NOMO-1 treated with dmso at 0.1 percent for 144 hours (cell line): ENCODE results near the gene CIC.
"Not testable (repeated sequence)": the region's sequence is repeated elsewhere in the genome, so short reads cannot be mapped to it uniquely, and the experiment has no call there.

ENCODE experiments used
- DNase-seq: peaks from one replicate; lab custom pipeline; 2025; ENCODE audit not compliant: unreplicated experiment; lab: John Stamatoyannopoulos, UW

CIC gene

DNA sequence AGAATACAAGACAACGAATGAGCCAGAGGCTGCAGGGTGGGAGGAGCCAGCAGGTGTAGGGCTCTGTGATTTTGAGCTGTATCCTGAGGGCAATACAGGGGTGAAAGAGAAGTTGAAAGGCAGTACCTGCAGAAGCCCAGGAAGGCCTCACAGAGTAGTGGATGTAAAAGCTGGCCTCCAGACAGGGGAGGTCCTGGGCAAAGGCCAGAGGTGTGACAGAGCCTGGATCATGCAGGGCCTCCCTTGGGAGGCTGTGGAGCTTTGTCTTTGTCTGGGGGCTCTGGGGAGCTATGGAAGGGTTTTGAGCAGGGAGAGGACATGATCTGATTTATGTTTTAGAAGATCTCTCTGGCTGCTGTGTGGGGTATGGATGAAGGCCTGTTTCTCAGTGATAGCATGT, 59.1 kb downstream of the CIC start:
- no peak for DNase-seq

DNA sequence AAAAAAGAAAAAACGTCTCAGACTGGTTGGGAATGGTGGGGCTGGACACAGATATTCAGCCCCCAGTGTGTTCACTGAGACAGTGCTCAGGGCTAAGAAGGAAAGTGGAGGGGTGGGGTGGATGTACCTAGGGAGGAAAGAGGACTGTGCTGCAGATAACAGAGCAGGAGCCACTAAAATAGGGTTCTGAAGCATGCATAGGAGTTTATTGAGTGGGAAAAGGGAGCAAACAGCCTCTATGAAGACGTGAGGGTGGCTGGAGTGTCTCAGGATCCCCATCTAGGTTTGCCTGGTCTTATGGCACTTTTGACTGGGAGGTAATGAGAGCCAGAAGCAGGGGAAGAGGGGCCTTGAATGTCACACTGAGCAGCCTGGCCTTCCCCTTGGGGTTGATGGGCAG, 59.8 kb downstream of the CIC start:
- DNase-seq = no peak

DNA sequence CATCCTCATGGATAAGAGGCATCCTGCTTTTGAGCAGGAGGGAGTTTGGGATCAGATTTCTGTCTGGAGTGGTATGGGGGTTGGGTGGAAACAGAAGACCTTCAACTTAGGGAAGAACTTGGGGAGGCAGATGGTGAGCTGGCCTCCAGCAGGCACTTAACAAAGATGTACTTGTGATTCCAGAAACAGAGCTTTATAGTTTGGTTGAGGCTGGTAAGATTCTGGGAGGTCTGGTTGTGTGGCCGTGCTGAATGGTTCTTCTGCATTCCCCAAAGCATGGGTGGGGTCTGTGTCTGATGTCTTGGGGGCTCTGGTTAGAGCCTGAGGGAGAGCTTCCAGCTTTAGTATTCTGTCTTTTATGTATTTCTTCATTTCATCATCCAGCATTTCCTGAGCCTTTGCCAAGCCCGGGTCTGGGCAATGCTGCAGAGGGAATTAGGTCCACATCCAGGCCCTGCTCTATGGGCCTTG, 61.2 kb downstream of the CIC start:
- no peak for DNase-seq

DNA sequence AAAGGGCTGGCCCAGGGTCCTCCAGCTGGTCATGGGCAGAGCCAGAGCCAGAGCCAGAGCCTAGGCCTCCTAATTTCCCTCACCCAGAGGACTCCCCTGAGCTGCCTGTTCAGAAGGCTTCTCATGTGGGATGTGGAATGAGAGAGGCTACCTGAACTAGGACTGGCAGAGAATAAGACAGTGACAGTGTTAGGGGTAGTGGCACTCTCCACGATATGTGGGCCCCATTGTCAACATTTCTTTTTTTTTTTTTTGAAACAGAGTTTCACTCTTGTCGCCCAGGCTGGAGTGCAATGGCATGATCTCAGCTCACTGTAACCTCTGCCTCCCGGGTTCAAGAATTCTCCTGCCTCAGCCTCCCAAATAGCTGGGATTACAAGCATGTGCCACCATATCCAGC, 62.3 kb downstream of the CIC start:
- DNase-seq = not testable (repeated sequence)

DNA sequence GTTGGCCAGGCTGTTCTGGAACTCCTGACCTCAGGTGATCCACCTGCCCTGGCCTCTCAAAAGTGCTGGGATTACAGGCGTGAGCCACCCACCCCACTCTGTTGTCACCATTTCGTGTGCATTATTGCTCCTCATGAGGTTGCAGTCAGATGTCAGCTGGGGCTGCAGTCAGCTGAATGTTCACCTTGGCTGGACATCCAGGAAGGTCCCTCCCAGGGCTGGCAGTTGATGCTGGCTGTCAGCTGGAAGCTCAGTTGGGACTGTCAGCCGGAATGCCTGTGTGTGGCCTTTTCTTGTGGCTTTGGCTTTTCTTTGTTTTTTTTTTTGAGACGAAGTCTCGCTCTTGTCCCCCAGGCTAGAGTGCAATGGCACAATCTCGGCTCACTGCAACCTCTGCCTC, 63.0 kb downstream of the CIC start:
- DNase-seq = no peak

DNA sequence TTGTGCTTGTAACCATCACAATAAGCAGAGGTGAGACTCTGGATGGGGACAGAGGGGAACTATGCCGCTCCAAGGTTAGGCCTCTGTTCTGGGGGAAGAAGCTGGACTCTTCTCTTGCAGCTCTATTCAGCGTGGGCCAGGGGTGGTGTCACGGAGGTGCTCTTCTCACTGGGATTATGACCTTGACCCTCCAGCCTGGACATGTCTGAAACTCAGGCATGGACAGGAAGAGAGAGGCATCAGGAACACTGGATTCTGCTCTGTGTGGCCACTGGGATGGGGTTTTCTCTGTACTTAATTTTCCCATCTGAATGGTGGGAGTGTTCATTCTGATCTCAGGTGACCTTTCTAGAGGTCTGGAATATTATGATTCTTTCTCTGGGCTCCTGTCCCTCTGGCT, 64.0 kb downstream of the CIC start:
- DNase-seq = no peak

DNA sequence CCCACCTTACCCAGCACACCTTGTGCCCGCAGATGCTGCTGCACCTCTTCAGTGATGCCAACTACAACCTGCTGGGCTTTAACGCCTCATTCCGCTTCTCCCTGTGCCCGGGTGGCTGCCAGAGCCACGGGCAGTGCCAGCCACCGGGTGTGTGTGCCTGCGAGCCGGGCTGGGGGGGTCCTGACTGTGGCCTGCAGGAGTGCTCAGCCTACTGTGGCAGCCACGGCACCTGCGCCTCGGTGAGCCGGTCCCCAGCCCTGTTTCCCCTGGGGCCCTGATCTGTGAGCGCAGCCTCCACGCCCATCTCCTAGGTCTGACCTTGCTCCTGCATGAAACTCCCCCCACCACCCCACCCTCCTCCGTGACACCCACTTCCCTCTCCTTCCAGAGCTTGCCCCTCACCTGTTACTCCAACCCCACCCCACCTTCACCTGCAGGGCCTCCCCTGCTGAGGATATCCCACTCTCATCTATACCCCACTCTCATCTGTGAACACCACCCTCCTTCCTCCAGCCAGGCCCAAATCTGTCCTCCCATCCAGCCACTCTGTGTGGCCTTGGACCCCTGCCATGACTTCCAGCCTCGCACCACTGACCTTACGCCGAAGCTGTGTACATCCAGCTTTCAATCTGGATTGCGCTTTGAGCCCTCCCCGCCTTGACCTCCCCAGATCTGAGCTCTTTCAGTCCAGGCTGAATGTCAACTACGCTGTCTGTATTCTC, 65.1 kb downstream of the CIC start:
- DNase-seq = no peak

DNA sequence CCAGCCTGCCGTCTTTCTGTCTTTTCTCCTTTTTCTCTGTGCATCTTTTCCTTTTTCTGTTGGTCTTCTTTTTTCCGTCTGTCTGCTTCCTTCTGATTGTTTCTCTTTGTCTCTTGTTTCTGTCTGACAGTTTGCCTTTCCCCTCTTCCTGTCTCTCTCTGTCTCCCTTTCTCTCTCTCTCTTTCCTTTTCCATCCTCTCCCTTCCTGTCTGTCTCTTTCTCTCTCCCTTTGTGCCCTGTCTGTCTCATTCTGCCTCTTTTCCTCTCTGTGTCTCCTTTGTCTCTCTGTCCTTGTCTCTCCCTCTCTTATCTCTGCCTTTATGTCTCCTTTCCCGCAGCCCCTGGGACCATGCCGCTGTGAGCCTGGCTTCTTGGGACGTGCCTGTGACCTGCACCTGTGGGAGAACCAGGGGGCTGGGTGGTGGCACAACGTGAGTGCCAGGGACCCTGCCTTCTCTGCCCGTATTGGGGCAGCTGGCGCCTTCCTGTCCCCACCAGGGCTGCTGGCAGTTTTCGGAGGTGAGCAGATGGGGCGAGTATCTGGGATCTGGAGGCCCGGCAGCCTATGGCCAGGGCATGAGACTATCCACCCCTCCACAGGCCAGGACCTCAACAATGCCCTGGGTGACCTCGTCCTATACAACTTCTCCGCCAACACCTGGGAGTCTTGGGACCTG, 65.8 kb downstream of the CIC start:
- no peak for DNase-seq

DNA sequence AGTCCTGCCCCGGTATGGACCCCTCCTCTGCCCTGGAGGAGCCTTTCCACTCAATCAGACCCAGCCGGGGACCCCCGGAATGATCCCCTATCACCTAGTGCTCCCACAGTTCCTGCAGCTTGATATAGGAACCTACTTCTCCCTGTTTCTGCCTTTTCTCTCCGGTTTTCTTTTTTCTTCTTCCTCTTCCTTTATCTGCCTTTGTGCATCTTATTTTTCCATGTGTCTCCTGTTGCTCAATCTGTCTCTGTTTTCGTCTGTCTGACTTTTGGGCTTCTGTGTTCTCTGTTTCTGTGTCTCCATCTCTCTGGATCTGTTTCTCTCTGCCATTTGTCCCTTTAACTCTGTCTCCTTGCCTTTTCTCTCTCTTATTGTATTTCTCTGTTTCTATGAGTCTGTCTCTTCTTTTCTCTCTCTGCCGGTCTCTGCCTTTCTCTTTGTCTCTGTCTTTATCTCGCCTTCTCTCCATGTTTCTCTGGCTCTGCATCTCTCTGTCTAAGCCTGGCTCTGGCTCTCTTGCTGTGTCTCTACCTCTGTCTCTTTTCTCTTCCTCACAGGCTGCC, 66.4 kb downstream of the CIC start:
- no peak for DNase-seq

DNA sequence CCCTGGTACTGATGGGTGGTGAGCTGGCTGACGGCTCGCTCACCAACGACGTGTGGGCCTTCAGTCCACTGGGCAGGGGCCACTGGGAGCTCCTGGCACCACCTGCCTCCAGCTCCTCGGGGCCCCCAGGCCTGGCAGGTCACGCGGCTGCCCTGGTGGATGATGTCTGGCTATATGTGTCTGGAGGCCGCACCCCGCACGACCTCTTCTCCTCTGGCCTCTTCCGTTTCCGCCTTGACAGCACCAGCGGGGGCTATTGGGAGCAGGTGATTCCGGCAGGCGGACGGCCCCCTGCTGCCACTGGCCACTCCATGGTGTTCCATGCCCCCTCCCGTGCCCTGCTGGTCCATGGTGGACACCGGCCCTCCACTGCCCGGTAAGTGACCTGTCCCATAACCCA, 66.9 kb downstream of the CIC start:
- no peak for DNase-seq

DNA sequence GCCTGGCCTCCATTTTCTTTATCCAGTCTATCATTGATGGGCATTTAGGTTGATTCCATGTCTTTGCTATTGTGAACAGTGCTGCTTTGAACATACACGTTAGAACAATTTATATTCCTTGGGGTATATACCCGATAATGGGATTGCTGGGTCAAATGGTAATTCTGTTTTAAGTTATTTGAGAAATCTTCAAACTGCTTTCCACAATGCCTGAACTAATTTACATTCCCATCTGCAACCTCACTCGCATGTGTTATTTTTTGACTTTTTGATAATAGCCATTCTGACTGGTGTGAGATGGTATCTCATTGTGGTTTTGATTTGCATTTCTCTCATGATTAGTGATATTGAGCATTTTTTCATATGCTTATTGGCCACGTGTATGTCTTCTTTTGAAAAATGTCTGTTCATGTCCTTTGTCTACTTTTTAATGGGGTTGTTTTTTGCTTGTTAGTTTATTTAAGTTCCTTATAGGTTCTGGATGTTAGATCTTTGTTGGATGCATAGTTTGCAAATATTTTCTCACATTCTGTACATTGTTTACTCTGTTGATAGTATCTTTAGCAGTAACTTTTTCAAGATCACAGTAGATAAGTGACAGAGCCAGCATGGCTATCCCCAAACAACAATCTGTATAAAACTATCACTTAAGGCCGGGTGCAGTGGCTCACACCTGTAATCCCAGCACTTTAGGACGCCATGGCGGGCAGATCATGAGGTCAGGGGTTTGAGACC, 70.2 kb downstream of the CIC start:
- not testable (repeated sequence) for DNase-seq

DNA sequence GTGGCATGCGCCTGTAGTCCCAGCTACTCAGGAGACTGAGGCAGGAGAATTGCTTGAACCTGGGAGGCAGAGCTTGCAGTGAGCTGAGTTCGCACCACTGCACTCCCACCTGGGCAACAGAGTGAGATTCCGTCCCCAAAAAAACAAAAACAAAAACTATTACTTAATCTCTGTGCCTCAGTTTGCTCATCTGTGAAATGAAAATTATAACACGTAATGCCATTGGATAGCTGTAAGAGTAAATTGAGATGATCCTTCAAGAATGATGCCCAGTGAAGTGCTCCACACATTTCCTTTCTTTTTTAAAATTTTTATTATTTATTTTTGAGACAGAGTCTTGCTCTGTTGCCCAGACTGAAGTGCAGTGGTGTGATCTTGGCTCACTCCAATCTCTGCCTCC, 70.9 kb downstream of the CIC start:
- not testable (repeated sequence) for DNase-seq

DNA sequence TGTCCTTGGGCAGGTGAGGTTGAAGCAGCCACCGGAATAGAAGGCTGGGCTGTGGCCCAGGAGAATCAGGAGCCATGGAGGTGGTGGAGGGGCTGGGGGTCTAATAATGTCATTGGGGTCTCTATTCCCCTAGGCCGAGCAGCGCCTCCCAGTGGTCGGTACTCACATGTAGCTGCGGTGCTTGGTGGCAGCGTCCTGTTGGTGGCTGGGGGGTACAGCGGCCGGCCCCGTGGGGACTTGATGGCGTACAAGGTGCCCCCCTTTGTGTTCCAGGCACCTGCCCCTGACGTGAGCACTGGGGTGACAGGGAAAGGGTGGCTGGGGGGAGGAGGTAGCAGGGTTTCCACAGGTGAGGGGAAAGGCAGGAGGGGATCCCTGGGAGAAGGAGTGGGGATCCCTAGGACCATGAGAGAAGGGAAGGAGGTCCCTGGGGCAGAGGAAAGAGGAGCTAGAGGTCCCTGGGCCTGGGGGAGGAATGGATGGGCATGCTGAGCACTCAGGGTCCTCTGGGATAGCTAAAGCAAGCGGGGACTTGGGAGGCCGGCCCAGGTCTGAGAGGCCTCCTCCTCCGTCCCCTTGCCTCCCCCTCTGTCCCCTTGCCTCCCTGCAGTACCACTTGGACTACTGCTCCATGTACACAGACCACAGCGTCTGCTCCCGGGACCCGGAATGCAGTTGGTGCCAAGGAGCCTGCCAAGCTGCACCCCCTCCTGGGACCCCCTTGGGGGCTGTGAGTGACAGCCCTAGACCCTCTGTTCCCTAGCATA, 74.5 kb downstream of the CIC start:
- no peak for DNase-seq

DNA sequence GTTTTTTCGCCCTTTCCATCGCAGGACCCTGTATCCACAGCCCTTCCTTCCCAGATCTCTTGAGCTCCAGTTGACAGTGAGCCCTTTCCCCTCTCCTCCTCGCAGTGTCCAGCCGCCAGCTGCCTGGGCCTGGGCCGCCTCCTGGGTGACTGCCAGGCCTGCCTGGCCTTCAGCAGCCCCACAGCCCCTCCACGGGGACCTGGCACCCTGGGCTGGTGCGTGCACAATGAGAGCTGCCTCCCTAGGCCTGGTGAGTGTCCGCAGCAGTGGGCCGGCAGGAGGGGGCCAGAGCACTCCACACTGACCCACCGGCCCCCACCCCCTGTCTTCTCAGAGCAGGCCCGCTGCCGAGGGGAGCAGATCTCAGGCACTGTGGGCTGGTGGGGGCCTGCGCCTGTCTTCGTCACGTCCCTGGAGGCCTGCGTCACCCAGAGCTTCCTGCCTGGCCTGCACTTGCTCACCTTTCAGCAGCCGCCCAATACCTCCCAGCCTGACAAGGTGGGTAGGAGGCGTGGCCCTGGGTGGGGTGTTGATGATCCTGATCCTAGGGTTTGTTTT, 75.4 kb downstream of the CIC start:
- no peak for DNase-seq
